Measurements from ENCODE around the gene ANG.
"Not testable (repeated sequence)": the region's sequence is repeated elsewhere in the genome, so short reads cannot be mapped to it uniquely, and the experiment has no call there.

The ANG gene

GRCh38 chr14:20688167-20688839, at the start of gene ANG:
TSS of gene ANG (plus strand) at chr14:20688764. CDS start at chr14:20693565, 4,801 bp downstream.
- no peak for DNase-seq

- no peak for DNase-seq
These were observed 47.0 kb upstream of the ANG start, which contains the start of gene OR6S1 for GRCh38 chr14:20641591-20641990. TSS of gene OR6S1 (minus strand) at chr14:20641691. CDS start at chr14:20641691, 0 bp downstream.

DNA sequence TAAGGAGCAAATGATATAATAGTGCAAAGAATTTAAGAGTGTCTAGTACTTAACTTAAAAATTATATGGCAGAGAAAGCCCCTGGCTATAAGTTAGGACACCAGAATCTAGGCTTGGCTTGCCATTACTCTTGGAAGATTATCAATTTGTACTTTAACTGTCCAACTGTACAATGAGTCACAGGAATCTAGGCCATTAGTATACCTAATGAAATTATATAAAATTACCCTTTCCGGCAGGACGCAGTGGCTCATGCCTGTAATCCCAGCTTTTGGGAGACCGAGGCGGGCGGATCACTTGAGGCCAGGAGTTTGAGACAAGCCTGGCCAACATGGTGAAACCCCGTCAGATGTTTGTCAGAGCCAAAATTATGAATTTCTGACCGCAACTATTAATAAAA, 46.4 kb upstream of the ANG start:
- no peak for DNase-seq

DNA sequence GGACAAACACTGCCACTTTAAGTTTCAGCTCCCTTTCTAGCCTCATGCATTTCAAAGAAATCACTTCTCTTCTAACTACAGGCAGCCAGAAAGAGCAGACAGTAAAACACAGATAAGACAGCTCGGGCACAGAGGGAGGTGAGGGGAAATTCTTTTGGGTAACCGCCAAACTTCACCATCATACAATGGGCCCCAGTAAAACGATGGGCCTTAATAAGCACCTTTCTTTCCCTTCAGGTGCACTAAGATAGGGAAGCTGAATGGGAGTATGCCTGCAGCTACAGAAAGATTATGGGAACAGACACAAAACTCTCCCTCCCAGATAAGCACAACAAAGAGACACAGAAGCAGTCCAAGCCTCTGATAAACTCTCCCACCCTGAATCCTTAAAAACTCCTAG, 45.8 kb upstream of the ANG start:
- DNase-seq = not testable (repeated sequence)

- DNase-seq = no peak
These were observed 44.0 kb upstream of the ANG start for GRCh38 chr14:20644520-20644919.

DNA sequence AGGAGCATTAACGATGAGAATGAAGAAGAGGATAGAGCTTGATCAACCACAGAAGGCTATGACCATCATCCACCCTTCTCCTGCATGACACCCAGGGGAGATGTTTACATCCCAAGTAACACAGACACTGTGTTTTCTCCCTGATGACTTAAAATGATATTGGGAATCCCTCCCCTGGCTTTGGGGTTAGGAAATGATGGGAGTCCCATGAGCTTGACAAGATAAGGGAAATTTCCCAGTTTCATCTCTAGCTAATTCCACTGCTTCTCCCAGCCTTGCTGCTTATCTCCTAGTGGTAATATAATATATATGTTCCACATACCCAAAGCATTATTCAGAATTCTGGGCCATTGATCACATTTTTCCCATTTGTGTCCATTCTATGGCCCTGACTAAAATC, 43.1 kb upstream of the ANG start:
- no peak for DNase-seq

- no peak for DNase-seq
These were observed 35.3 kb upstream of the ANG start for GRCh38 chr14:20652996-20653975.

DNA sequence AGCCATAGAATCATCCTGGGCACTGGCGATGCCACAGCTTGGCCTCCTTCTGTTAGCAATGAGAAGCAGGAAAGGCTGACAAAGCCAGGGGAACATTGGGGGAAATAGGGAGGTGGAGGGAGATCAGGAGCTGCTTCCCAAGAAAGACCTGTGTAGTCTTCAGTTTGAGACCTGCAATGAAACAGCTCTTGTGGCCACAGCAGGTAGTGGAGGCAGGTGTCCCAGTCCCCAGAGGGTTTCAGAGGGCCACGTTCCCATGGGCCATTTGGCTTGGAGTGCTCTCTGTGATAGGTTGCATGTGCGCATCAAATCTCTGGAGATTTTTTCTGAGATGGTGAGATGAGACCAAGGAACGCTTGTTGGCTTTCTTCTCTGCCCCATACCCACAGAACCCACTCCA, 32.7 kb upstream of the ANG start:
- no peak for DNase-seq

GRCh38 chr14:20656274-20656673, 32.3 kb upstream of the ANG start:
- no peak for DNase-seq

- DNase-seq = no peak
These were observed 31.1 kb upstream of the ANG start for GRCh38 chr14:20657216-20658211.

- DNase-seq = no peak
These were observed 30.3 kb upstream of the ANG start for GRCh38 chr14:20658246-20658645.

- no peak for DNase-seq
These were observed 29.2 kb upstream of the ANG start for GRCh38 chr14:20659336-20659735.

DNA sequence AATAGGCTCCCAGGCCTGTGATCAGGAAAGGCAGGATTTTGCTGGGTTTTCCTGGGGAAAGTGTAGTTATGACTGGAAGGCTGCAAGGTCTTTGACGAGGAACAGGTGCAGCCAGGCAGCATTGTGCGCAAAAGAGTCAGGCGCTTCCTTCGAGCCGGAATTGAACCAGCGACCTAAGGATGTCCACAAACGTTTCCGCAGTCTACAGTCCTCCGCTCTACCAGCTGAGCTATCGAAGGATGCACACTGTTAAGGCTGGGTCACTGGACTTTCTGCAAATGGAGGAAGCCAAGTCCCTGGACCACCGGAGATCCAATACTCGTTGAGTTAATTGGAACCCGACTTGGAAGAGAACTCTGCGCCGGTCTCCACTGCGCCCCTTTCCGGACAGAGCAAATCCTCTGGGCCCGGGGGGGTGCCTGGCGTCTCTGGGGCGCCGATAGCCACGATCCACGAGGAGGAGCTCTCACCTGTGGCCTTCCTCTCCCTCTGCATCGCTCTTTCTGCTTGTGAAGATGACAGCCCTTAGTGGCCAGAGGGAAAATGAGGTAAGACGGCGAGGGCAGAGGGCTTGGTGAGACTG, 28.7 kb upstream of the ANG start:
- DNase-seq = no peak

GRCh38 chr14:20661197-20661596, 27.4 kb upstream of the ANG start:
- no peak for DNase-seq

DNA sequence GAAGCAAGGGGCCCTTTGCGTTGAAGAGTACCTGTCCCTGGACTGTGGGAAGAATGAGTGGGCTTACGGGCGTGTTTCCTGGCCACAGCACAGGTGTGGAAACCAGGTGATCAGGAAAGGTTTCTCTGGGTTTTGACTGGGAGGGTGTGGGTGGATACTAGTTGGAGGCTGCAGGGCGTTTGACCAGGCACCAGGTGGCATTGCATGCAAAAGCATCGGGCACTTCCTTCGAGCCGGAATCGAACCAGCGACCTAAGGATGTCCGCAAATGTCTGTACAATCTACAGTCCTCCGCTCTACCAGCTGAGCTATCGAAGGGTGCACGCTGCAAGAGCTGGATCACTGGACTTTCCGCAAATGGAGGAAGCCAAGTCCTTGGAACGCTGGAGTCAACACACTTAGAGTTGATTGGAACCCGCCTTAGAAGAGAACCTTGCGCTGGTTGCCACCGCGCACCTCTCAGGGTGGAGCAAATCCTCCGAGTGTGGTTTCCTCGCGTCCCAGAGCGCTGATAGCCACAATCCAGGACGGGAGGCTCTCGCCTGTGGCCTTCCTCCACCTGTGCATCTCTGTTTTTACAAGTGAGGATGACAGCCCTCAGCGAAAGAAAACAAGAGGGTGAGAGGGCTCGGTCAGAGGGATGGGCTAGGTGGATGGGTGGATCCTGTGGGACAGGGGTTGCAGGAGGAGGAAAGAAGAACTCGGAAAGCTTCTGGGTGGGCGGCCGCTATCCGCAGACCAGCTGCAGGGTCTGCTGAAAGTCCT, 25.4 kb upstream of the ANG start:
- no peak for DNase-seq

DNA sequence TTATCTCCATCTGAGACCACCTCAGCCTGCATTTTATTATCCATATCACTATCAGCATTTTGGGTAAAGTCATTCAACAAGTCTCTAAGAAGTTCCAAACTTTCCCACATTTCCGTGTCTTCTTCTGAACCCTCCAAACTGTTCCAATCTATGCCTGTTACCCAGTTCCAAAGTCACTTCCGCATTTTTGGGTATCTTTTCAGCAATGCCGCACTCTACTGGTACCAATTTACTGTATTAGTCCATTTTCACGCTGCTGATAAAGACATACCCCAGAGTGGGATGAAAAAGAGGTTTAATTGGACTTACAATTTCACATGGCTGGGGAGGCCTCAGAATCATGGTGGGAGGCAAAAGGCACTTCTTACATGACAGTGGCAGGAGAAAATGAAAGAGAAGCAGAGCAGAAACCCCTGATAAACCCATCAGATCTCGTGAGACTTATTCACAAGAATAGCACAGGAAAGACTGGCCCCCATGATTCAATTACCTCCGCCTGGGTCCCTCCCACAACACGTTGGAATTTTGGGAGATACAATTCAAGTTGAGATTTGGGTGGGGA, 22.1 kb upstream of the ANG start:
- not testable (repeated sequence) for DNase-seq

GRCh38 chr14:20667957-20668356, 20.6 kb upstream of the ANG start:
- DNase-seq = no peak

- no peak for DNase-seq
These were observed 19.6 kb upstream of the ANG start for GRCh38 chr14:20668969-20669368.

- DNase-seq = no peak
These were observed 16.8 kb upstream of the ANG start for GRCh38 chr14:20671597-20672283.

DNA sequence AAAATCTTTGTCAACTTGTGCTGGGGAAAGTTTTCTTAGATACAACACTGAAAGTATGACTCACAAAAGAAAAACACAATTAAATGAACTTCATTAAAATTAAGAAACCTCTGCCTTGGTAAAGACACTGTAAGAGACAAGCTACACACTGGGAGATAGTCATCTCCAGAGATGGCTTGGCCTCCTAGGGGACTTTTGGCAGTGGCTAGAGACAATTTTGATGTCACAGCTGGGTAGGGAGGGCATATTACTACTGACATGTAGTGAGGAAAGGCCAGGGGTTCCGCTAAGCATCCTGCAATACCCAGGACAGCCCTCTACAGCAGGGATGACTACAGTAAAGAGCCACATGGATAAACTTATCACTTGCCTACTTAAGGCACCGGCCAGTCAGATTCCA, 12.9 kb upstream of the ANG start:
- DNase-seq = no peak

DNA sequence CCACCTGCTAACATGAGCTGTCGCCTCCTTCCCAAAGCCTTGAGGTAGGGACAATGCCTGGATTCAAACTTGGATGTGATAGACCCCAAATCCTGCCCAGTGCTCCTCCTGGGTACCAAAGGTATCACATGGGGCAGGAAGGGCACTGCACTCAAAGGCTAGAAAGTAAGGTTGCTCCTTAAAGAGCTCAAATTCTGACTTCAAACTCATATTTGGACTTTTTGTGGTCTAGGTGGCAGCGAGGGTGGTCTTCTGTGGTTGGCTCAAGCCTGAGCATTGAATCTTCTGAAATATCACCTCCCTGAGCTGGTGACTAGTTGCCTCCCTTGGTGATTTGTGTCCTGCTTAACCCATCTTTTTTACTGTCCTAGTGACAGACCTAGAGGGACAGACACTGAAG, 12.5 kb upstream of the ANG start:
- DNase-seq = no peak

All from T1000 (cell line).